ENCODE data around the gene TAF9B. TPM values are rescaled to one million over a fixed set of nuclear protein-coding genes. Genes with fewer than 3 reads are reported as not detected.
"Not testable (repeated sequence)": the region's sequence is repeated elsewhere in the genome, so short reads cannot be mapped to it uniquely, and the experiment has no call there.

TAF9B gene
- total RNA-seq, 2 donors from 2014 or later, result 36.6 to 36.7 TPM

GRCh38 chrX:78092296-78092695 lies 47.2 kb downstream of the TAF9B start:
- Histone ChIP-seq H3K27me3 (no peaks in the 10 kb centered on the region), H3K9me3 (peaks cover 0 to 17% of the 10 kb centered on the region in 2 donors), H3K27ac (no peak overlapping the region), H3K4me3 (no peak overlapping the region), H3K36me3 (no peaks in the 10 kb centered on the region), H3K4me1 (no peaks in the 10 kb centered on the region)
- DNase-seq (ENCODE audit: low spot score), result no peak
- peak in 1 of 2 donors; percentile 27 for TF ChIP-seq CTCF (IDR thresholded peaks at IDR 0.05)

GRCh38 chrX:78081413-78081812 lies 58.0 kb downstream of the TAF9B start:
- DNase-seq (ENCODE audit: low spot score); H3K4me3 ChIP-seq; H3K27ac ChIP-seq; H3K4me1 ChIP-seq; H3K27me3 ChIP-seq; H3K36me3 ChIP-seq; H3K9me3 ChIP-seq: not testable (repeated sequence)

Other genes starting within 250 kb of the TAF9B start
- 10 to 100 TPM; 48.4 to 55.5 TPM for gene MAGT1, start 244.2 kb downstream of the TAF9B start, total RNA-seq
- gene COX7B, start 240.2 kb downstream of the TAF9B start, total RNA-seq, result 1,000 to 10,000 TPM; 1,439 to 1,473 TPM
- 1 to 10 TPM; 6.3 to 7.5 TPM for gene ATP7A, start 229.0 kb downstream of the TAF9B start, total RNA-seq
- gene PGAM4, start 170.0 kb downstream of the TAF9B start, total RNA-seq, result not detected
- gene PGK1, start 35.4 kb downstream of the TAF9B start, total RNA-seq, result 100 to 1,000 TPM; 197 to 263 TPM
- 1 to 10 TPM in 1 of 2 donors, under 1 TPM in 1; 0.96 to 1.1 TPM for gene CYSLTR1, start 188.0 kb upstream of the TAF9B start, total RNA-seq